UCSD-AML1 (cell line): ENCODE data around the gene MPEG1.

ENCODE experiments used
- DNase-seq: peaks from one replicate; lab custom pipeline; 2025; ENCODE audit not compliant: unreplicated experiment; lab: John Stamatoyannopoulos, UW

The MPEG1 gene

GRCh38 chr11:59171508-59172322, 41.0 kb downstream of the MPEG1 start, which contains the start of gene DTX4:
Gene DTX4, plus strand, starts transcription at chr11:59172132. Its CDS starts 464 bp downstream, at chr11:59172596.
- peak; percentile 84 for DNase-seq

- DNase-seq: no peak
Observed at GRCh38 chr11:59164028-59164427, 48.7 kb downstream of the MPEG1 start.
